ENCODE measurements around the gene COL1A1.

GRCh38 chr17:50240851-50241250, 39.4 kb upstream of the COL1A1 start:
- TF ChIP-seq CTCF (IDR thresholded peaks at IDR 0.05; ENCODE audit: low read length), result no peak
- TF ChIP-seq EZH2 (IDR thresholded peaks at IDR 0.05; ENCODE audit: borderline replicate concordance, low read length), result no peak

All from OCI-LY1 (cell line).